Naive thymus-derived CD8-positive, alpha-beta T cell (primary cell): ENCODE data around the gene SCRT2. TPM values are rescaled to one million over a fixed set of nuclear protein-coding genes. Genes with fewer than 3 reads are reported as not detected.

Experiments
- polyA plus RNA-seq, 3 donors: library from polyadenylated mRNA; unstranded; fragments of 300-500 nt; fragmentation: Illumina TruSeq; gene quantifications; one replicate each; pipeline ENCODE4 v1.2.3, GENCODE V29; 2021
- total RNA-seq, 8 experiments: library from RNA in 2 of 8; stranded (reverse) in 2 of 8; gene quantifications; one replicate each; pipeline ENCODE4 v1.2.3 and lab custom pipeline; 2021 to 2026

SCRT2 gene
- total and polyA plus RNA-seq, 5 experiments from 2014 or later = not detected

Other genes starting within 250 kb of the SCRT2 start
- gene TBC1D20, start 213.3 kb downstream of the SCRT2 start, total RNA-seq = 10 to 100 TPM; 33.6 to 36.6 TPM
- gene TBC1D20, start 213.3 kb downstream of the SCRT2 start, polyA plus RNA-seq = 10 to 100 TPM; 13.8 to 20.8 (median 19.0) TPM
- gene CSNK2A1, start 132.0 kb downstream of the SCRT2 start, total RNA-seq = 10 to 100 TPM; 91.8 to 93.8 TPM
- gene CSNK2A1, start 132.0 kb downstream of the SCRT2 start, polyA plus RNA-seq = 10 to 100 TPM; 49.6 to 52.0 (median 49.7) TPM
- not detected for gene TCF15, start 65.5 kb downstream of the SCRT2 start, total RNA-seq
- not detected for gene TCF15, start 65.5 kb downstream of the SCRT2 start, polyA plus RNA-seq
- gene SRXN1, start 22.6 kb downstream of the SCRT2 start, total RNA-seq = 1 to 10 TPM; 2.4 to 2.6 TPM
- 10 to 100 TPM in 1 of 3 donors, under 1 TPM in 2; 0.26 to 15.6 (median 0.86) TPM for gene SRXN1, start 22.6 kb downstream of the SCRT2 start, polyA plus RNA-seq
- under 1 TPM in 1 of 2 experiments, not detected in 1; 0.19 TPM for gene SLC52A3, start 92.7 kb upstream of the SCRT2 start, total RNA-seq
- under 1 TPM in 1 of 3 donors, not detected in 2; 0.09 TPM for gene SLC52A3, start 92.7 kb upstream of the SCRT2 start, polyA plus RNA-seq
- gene FAM110A, start 157.9 kb upstream of the SCRT2 start, total RNA-seq = 10 to 100 TPM; 20.3 to 24.5 TPM
- gene FAM110A, start 157.9 kb upstream of the SCRT2 start, polyA plus RNA-seq = 10 to 100 TPM in 1 of 3 donors, 1 to 10 TPM in 2; 4.5 to 21.4 (median 9.4) TPM
- gene ANGPT4, start 240.5 kb upstream of the SCRT2 start, total RNA-seq = not detected
- gene ANGPT4, start 240.5 kb upstream of the SCRT2 start, polyA plus RNA-seq = not detected